Stomach (tissue), 9 donors: ENCODE results near the gene RPTOR. TPM values are rescaled to one million over a fixed set of nuclear protein-coding genes. Genes with fewer than 3 reads are reported as not detected.

ENCODE experiments used
- DNase-seq, 2 donors: peaks; one replicate each; pipeline versions ENCODE4 v3.0.0 to v3.0.0-alpha.2; 2013 to 2019
- H3K27ac ChIP-seq, 5 donors: fragments of 200-600 bp in 4 of 5; sonication (generic) in 4 of 5; one replicate each; pipeline ENCODE4 v1.5.1; 2013 to 2019; ENCODE audit warnings: mild to moderate bottlenecking in 1 of 5, moderate library complexity in 1 of 5
- H3K27me3 ChIP-seq, 3 donors: fragments of 200-600 bp; sonication (generic); one replicate each; pipeline ENCODE4 v1.5.1; 2017 to 2019; ENCODE audit warnings: mixed run types in 1 of 3
- H3K36me3 ChIP-seq, 4 donors: fragments of 200-600 bp; sonication (generic); 1 replicate in 3 of 4; 2 replicates in 1 of 4; pipeline ENCODE4 v1.5.1; 2016 to 2019
- H3K4me1 ChIP-seq, 4 donors: fragments of 200-600 bp; sonication (generic); one replicate each; pipeline ENCODE4 v1.5.1; 2016 to 2019
- H3K4me3 ChIP-seq, 4 donors: fragments of 200-600 bp; sonication (generic) in 3 of 4; one replicate each; pipeline ENCODE4 v1.5.1; 2016 to 2019; ENCODE audit warnings: mild to moderate bottlenecking in 1 of 4
- H3K9me3 ChIP-seq, 4 donors: fragments of 200-600 bp; sonication (generic); one replicate each; pipeline ENCODE4 v1.5.1; 2016 to 2019
- EP300 ChIP-seq: sonication (generic); formaldehyde crosslinking; IDR thresholded peaks from one replicate; pipeline ENCODE4 v1.6.1; 2017; ENCODE audit warnings: antibody characterized with exemption
- POLR2A ChIP-seq, 4 donors: fragments of 450-650 bp; IDR thresholded peaks; one replicate each; pipeline ENCODE4 v1.6.1; 2016; ENCODE audit warnings: antibody characterized with exemption in 4 of 4, control low read depth in 2 of 4, mild to moderate bottlenecking in 1 of 4, moderate library complexity in 1 of 4
- POLR2AphosphoS5 ChIP-seq, 3 donors: sonication (generic); formaldehyde crosslinking; IDR thresholded peaks; one replicate each; pipeline ENCODE4 v1.6.1; 2016; ENCODE audit warnings: antibody characterized with exemption in 3 of 3
- WGBS, 5 donors: extraction: QIAGEN DNeasy Blood & Tissue Kit in 3 of 5; methylation state at CpG; one replicate each; pipeline versions ENCODE4 v1.1.5 to v1.1.7; 2013 to 2018; 5-methylcytosine and 5-hydroxymethylcytosine counted together
- intact Hi-C: fragments of 100-400 bp; cut with DNase I; formaldehyde crosslinking; loops from one replicate; pipeline ENCODE4 v1.15.1; 2023; ENCODE audit warnings: low total_unique reads
- polyA plus RNA-seq, 3 donors: library from polyadenylated mRNA; stranded (reverse); fragments of 200-250 nt; gene quantifications; one replicate each; pipeline ENCODE4 v1.2.3, GENCODE V29; 2013
- total RNA-seq, 5 donors: library from RNA; depleted of rRNA; stranded (reverse); fragments of >200 nt; gene quantifications; one replicate each; pipeline versions ENCODE4 v1.1.0 to v1.2.3, GENCODE V29; 2014 to 2016
- TF ChIP-seq, protein P1 (sequence below), 7 experiments: fragments of 450-650 bp in 4 of 7; fragments of 200-600 bp in 3 of 7; sonication (generic) in 3 of 7; IDR thresholded peaks; one replicate each; pipeline ENCODE4 v1.5.1; 2016 to 2019; ENCODE audit warnings: antibody characterized with exemption in 7 of 7, control low read depth in 2 of 7, mild to moderate bottlenecking in 1 of 7
- donor health status: healthy with polysubstance abuse.
- donor health status: Bipolar disorder and iron deficiency.
- donor health status: healthy.

Gene RPTOR
- total and polyA plus RNA-seq, 8 donors = 3.8 to 103 (median 19.3) TPM

DNA sequence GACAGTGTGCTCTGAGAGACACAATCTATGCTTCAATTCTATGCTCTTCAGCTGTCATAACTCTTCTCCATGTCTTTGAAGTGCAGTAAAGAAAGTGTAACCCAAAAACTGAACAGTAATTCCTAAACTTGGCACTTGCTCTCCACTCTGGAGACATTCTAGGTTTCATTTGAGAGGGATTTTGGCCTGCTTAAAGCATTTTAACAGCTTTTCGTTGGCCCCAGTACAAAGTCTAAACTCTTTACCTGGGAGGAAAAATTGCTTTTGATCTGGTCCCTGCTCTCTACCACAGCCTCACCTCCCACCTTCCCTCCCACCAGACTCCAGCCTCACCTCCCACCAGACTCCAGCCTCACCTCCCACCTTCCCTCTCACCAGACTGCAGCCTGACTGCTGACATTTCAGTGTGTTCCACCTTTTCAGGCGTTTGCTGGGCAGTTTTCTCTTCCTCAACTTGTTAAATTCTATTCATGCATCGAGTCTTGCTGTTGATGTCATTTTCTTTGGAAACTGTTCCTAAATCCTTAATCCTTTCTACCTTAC is 132.6 kb downstream of the RPTOR start:
- no peaks in the 10 kb centered on the region for H3K27me3 ChIP-seq
- H3K9me3 ChIP-seq = no peaks in the 10 kb centered on the region
- TF ChIP-seq POLR2A (IDR thresholded peaks at IDR 0.05) (no peak), POLR2AphosphoS5 (IDR thresholded peaks at IDR 0.05) (no peak), EP300 (no peak)
- TF ChIP-seq, protein P1, sequence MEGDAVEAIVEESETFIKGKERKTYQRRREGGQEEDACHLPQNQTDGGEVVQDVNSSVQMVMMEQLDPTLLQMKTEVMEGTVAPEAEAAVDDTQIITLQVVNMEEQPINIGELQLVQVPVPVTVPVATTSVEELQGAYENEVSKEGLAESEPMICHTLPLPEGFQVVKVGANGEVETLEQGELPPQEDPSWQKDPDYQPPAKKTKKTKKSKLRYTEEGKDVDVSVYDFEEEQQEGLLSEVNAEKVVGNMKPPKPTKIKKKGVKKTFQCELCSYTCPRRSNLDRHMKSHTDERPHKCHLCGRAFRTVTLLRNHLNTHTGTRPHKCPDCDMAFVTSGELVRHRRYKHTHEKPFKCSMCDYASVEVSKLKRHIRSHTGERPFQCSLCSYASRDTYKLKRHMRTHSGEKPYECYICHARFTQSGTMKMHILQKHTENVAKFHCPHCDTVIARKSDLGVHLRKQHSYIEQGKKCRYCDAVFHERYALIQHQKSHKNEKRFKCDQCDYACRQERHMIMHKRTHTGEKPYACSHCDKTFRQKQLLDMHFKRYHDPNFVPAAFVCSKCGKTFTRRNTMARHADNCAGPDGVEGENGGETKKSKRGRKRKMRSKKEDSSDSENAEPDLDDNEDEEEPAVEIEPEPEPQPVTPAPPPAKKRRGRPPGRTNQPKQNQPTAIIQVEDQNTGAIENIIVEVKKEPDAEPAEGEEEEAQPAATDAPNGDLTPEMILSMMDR (IDR thresholded peaks at IDR 0.05) = no peak
- no peak overlapping the region for H3K4me3 ChIP-seq
- H3K27ac ChIP-seq = no peak overlapping the region
- no peak for DNase-seq
- peaks cover 0 to 9% (median 0%) of the 10 kb centered on the region in 4 donors for H3K4me1 ChIP-seq
- 82 to 94% (median 90%) methylated on average over 3 of the region's 3 CpGs for WGBS, 5 donors
- no peaks in the 10 kb centered on the region for H3K36me3 ChIP-seq
- intact Hi-C loops = no loop called here

DNA sequence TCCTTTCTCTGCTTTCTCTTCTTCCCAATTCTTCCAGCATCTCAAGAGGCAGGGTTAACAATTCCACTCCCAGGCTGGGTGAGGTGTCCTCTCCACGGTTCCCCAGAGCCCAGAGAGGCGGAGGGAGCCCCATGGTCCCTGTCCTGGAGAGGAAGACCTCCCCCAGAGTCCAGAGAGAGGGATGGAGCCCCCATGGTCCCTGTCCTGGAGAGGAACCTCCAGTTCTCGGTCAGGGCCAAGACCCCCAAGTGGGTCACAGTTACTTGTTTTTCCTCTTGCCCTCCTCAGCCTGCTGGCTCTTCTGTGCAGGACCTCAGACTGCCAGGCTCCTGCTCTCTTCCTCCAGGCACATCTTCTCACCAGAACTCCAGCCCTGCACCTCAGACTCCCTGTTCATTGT is 135.2 kb downstream of the RPTOR start:
- Histone ChIP-seq H3K9me3 (no peaks in the 10 kb centered on the region), H3K4me3 (no peak overlapping the region), H3K36me3 (peaks cover 0 to 5% (median 4%) of the 10 kb centered on the region in 4 donors), H3K27ac (no peak overlapping the region), H3K27me3 (no peaks in the 10 kb centered on the region), H3K4me1 (no peaks in the 10 kb centered on the region)
- intact Hi-C loops = no loop called here
- WGBS, 5 donors = 86 to 95% (median 94%) methylated on average over 3 of the region's 3 CpGs
- TF ChIP-seq POLR2A (IDR thresholded peaks at IDR 0.05) = no peak
- TF ChIP-seq, protein P1 (IDR thresholded peaks at IDR 0.05) = no peak
- TF ChIP-seq EP300 = no peak
- TF ChIP-seq POLR2AphosphoS5 (IDR thresholded peaks at IDR 0.05) = no peak
- DNase-seq = no peak

DNA sequence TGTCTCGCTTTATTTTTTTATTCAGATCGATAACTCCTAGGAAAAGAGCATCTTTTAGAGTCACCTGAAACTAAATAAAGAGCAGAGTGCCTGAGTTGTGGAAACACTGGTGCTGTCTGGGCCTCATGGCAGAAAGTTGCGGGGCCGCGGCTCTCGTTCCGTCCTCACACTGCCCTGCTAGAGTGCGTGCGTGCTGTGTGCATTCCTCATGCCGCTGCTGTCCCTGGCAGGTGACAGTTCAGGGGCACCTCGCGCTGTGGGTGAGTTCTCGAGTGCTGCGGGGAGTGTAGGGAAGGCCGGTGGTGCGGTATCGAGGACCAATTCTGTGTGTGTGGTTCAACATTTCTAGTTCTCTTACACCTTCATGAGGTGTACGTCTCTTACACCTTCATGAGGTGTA is 136.6 kb downstream of the RPTOR start:
- 94 to 98% (median 97%) methylated on average over 18 of the region's 18 CpGs for WGBS, 5 donors
- no peaks in the 10 kb centered on the region for H3K9me3 ChIP-seq
- DNase-seq = no peak
- no peak for TF ChIP-seq POLR2AphosphoS5 (IDR thresholded peaks at IDR 0.05)
- intact Hi-C loops = no loop called here
- H3K4me3 ChIP-seq = no peak overlapping the region
- H3K27ac ChIP-seq = no peak overlapping the region
- H3K4me1 ChIP-seq = no peaks in the 10 kb centered on the region
- H3K27me3 ChIP-seq = no peaks in the 10 kb centered on the region
- H3K36me3 ChIP-seq = peaks cover 0 to 5% (median 4%) of the 10 kb centered on the region in 4 donors

DNA sequence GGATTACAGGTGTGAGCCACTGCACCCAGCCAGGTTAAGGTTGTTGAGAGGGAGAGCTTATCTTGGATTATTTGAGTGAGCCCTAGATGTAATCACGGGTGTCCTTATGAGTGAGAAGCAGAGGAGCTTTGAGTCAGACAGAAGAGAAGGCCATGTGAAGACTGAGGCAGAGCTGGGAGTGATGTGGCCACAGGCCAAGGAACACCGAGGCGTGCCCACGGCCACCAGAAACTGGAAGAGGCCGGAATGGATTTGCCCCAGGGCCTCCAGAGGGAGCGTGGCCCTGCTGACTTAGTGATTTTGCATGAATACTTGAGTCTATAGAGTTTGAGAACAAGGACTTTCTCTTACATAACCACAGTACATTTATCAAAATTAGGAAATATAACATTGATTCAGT is 137.7 kb downstream of the RPTOR start:
- H3K27me3 ChIP-seq = no peaks in the 10 kb centered on the region
- intact Hi-C loops = no loop called here
- no peak for TF ChIP-seq EP300
- no peak for TF ChIP-seq POLR2AphosphoS5 (IDR thresholded peaks at IDR 0.05)

DNA sequence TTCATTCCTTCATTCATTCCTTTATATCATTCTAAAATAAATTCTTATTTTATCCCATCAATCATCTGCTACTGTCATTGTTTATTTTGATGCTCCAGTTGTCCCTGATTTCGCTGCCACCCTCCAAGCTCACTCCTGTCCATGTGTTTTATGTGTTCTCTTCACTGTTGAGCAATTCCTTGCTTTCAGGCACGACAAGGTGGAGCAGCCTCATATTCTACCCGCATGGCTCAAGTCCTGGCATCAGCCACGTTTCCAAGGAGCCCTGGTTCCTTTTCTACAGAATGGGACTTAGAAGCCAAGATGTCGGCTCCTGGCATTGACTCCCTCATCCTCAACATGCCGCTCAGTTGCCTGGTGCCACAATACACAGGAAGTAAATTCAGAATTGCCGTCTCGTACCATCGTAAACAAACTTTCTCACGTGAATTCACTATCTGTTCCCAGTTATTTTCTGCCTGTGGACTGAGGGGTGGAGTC is 139.0 kb downstream of the RPTOR start:
- WGBS, 5 donors = 82 to 85% (median 83%) methylated on average over 10 of the region's 10 CpGs
- no peak overlapping the region for H3K27ac ChIP-seq
- intact Hi-C loops = no loop called here
- DNase-seq = no peak
- no peaks in the 10 kb centered on the region for H3K27me3 ChIP-seq
- TF ChIP-seq EP300 (no peak), POLR2A (IDR thresholded peaks at IDR 0.05) (no peak), POLR2AphosphoS5 (IDR thresholded peaks at IDR 0.05) (no peak)
- TF ChIP-seq, protein P1 (IDR thresholded peaks at IDR 0.05) = no peak
- peaks cover 0 to 13% (median 5%) of the 10 kb centered on the region in 4 donors for H3K36me3 ChIP-seq
- H3K4me3 ChIP-seq = no peak overlapping the region
- no peaks in the 10 kb centered on the region for H3K9me3 ChIP-seq
- H3K4me1 ChIP-seq = no peaks in the 10 kb centered on the region

More for the DNA sequence above, 137.7 kb downstream of the RPTOR start:
- Histone ChIP-seq H3K36me3 (peaks cover 0 to 6% (median 5%) of the 10 kb centered on the region in 4 donors), H3K4me3 (no peak overlapping the region), H3K4me1 (no peaks in the 10 kb centered on the region), H3K27ac (no peak overlapping the region), H3K9me3 (no peaks in the 10 kb centered on the region)
- 84 to 92% (median 88%) methylated on average over 6 of the region's 6 CpGs for WGBS, 5 donors
- no peak for DNase-seq
